WERI-Rb-1 (cell line): Measurements from ENCODE around the gene HOOK1.

ENCODE experiments used
- DNase-seq: peaks from one replicate; pipeline ENCODE4 v3.0.0-alpha.2; 2020
- H3K27ac ChIP-seq: fragments of 250-450 bp; sonication (Bioruptor Pico); 2 replicates; pipeline ENCODE4 v1.5.1; 2020; ENCODE audit warnings: mild to moderate bottlenecking, moderate library complexity
- H3K27me3 ChIP-seq: fragments of 250-450 bp; sonication (Bioruptor Pico); 2 replicates; pipeline ENCODE4 v1.5.1; 2021; ENCODE audit warnings: mild to moderate bottlenecking, low read depth, moderate library complexity; ENCODE audit not compliant: insufficient read depth, severe bottlenecking
- H3K36me3 ChIP-seq: fragments of 250-450 bp; sonication (Bioruptor Pico); 2 replicates; pipeline ENCODE4 v1.5.1; 2020; ENCODE audit warnings: mild to moderate bottlenecking, moderate library complexity
- H3K4me3 ChIP-seq: 2 replicates; pipeline ENCODE4 v1.5.1; 2011; ENCODE audit warnings: low read depth, mild to moderate bottlenecking, control low read depth, low read length
- H3K9me3 ChIP-seq: fragments of 250-450 bp; sonication (Bioruptor Pico); 2 replicates; pipeline ENCODE4 v1.5.1; 2021; ENCODE audit warnings: mild to moderate bottlenecking, moderate library complexity; ENCODE audit not compliant: severe bottlenecking
- TF ChIP-seq, protein P1 (sequence below): IDR thresholded peaks from 2 replicates; pipeline ENCODE4 v1.5.1; 2011; ENCODE audit warnings: low read depth, mild to moderate bottlenecking, control low read depth, inconsistent platforms, low read length

HOOK1 gene

DNA sequence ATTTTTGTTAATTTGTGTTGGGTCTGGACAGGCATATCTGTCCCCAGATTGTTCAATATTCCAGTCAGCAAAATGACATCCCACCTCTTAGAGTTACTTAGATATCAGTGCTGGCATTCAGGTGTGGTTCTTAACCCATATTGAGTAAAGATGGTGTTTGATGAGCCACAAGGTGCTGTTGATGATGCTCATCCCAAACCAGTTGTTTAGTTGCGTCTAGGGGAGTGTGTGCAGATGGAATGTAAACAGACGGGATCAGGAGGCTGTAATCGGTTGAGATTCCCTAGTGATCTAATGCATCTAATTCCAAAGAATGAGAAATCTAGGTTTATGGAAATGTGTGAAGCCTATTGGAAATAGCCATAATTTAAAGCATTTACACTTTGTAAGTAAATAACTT, 1.1 kb downstream of the HOOK1 start:
- TF ChIP-seq, protein P1, sequence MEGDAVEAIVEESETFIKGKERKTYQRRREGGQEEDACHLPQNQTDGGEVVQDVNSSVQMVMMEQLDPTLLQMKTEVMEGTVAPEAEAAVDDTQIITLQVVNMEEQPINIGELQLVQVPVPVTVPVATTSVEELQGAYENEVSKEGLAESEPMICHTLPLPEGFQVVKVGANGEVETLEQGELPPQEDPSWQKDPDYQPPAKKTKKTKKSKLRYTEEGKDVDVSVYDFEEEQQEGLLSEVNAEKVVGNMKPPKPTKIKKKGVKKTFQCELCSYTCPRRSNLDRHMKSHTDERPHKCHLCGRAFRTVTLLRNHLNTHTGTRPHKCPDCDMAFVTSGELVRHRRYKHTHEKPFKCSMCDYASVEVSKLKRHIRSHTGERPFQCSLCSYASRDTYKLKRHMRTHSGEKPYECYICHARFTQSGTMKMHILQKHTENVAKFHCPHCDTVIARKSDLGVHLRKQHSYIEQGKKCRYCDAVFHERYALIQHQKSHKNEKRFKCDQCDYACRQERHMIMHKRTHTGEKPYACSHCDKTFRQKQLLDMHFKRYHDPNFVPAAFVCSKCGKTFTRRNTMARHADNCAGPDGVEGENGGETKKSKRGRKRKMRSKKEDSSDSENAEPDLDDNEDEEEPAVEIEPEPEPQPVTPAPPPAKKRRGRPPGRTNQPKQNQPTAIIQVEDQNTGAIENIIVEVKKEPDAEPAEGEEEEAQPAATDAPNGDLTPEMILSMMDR = no peak
- Histone ChIP-seq H3K9me3 (no peaks in the 10 kb centered on the region), H3K27ac (no peak overlapping the region), H3K27me3 (no peaks in the 10 kb centered on the region), H3K36me3 (no peaks in the 10 kb centered on the region; the same call in 1 of the 2 replicates), H3K4me3 (peak overlapping the region; percentile 76)
- DNase-seq = no peak

DNA sequence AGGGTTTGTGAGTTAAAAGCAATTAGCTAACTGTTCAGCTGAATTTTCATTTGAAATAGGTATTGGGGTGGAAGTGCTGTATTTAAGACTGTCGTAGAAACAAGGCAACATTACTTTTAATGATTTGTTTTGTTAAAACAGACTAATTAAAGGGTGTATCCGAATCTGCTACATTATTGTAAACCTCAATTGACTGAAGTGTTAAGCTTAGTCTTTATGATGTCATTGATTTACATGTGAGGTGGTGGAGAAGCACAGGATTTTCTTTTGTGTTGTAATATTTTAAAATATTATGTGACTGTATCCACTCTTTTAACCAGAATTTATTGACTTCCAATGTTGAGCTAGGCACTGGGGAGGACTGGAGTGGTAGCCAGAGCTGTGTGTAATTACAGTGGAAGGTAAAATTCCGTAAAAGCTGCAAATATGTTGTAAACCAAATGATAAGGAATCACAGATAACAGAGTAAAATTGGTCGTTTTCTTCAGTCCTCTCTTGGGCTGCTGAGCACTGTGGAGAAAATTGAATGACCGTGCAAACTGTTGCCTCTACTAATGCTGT, 1.6 kb downstream of the HOOK1 start:
- Histone ChIP-seq H3K4me3 (no peak overlapping the region), H3K9me3 (no peaks in the 10 kb centered on the region)

DNA sequence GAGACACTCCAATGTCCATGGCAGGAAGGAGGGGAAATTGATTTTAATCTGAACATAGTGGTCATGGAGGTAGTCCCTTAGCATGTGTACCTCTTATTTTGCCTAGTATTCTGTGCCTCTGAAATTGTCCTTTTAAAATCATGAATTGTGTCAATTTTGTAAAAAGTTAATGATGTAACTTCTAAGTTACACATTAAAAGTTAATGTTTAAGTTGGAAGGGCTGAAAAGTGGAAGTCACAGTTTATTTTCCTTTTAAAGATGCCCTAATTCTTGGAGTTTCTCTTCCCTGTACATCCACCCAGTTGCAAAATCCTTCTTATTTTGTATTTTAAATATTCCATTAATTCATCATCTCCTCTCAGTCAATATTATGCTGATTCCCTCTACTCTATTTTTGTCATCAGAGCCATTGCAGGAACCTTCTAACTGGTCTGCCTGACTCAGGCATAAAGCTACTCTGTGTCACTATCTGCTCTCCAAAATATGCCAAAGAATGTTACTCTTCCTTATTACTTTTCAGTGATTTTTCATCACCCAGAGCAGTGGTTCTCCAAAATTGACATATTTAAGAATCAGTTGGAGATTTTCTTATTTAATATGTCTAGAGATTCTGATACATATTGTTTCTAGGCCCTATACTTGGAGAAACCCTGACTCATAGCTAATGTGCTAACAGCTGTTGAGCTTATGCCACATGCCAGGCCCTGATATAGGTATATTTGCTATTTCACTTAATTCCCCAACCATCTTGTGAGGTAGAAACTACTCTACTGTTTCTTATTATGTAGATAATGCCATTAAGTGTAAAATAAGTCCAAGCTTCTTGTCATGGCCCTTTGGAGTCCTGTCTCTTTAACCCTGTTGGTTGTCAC, 5.1 kb downstream of the HOOK1 start:
- Histone ChIP-seq H3K36me3 (peaks cover 12% of the 10 kb centered on the region), H3K9me3 (no peaks in the 10 kb centered on the region), H3K27me3 (no peaks in the 10 kb centered on the region), H3K27ac (no peak overlapping the region), H3K4me3 (no peak overlapping the region)
- TF ChIP-seq, protein P1 = no peak
- no peak for DNase-seq

More for the DNA sequence above, 1.6 kb downstream of the HOOK1 start:
- H3K27me3 ChIP-seq = no peaks in the 10 kb centered on the region
- TF ChIP-seq, protein P1 = no peak
- no peaks in the 10 kb centered on the region; the same call in 1 of the 2 replicates for H3K36me3 ChIP-seq
- no peak for DNase-seq
- no peak overlapping the region for H3K27ac ChIP-seq

DNA sequence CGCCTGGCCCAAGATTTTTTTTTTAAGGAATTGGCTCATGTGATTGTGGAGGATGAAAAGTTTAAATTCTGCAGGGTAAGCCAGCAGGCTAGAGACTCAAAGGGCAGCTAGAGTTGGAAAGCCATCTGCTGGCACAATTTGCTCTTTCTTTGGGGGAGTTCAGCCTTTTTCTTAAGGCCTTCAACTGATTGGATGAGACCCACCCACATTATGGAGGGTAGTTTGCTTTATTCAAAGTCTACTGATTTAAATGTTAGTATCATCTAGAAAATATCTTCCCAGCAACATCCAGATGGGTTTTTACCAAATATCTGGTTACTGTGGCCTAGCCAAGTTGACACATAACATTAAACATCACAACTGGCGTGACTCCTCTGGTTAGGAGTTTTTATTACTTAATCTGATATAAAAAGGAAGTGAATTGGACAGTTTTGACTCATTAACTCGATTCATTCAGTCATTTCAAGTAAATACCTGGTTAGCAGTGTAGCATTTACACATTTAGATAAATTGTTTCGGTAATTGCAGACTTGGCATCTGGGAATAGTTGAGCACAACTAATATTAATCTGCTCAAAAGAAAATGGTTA, 12.4 kb downstream of the HOOK1 start:
- Histone ChIP-seq H3K27me3 (no peaks in the 10 kb centered on the region), H3K4me3 (no peak overlapping the region), H3K9me3 (no peaks in the 10 kb centered on the region), H3K36me3 (peaks cover 25% of the 10 kb centered on the region), H3K27ac (no peak overlapping the region)
- no peak for DNase-seq
- TF ChIP-seq, protein P1 = no peak

DNA sequence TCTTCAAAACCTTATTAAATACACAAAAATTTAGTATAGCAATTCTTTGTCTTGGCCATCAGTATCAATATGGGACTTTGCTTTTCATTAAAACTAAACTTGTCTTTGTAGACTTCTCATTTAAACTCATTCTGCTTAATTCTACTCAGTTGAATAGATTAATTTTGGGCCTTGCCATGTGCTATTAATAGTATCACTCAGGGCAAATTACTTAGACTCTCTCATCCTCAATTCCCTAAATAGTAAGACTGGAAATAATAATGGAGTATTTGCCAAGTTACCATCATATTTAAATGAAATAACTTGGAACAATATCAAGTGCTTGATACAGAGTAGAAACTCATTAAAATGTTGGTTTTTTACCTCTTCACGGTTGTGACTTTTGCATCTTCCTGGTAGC, 13.4 kb downstream of the HOOK1 start:
- DNase-seq = no peak
- no peaks in the 10 kb centered on the region for H3K9me3 ChIP-seq
- H3K36me3 ChIP-seq = peaks cover 22% of the 10 kb centered on the region
- no peak overlapping the region for H3K4me3 ChIP-seq
- H3K27ac ChIP-seq = no peak overlapping the region
- TF ChIP-seq, protein P1 = no peak
- H3K27me3 ChIP-seq = no peaks in the 10 kb centered on the region
